Panc1 (cell line): Measurements from ENCODE around the gene PROKR1.
"Not testable (repeated sequence)": the region's sequence is repeated elsewhere in the genome, so short reads cannot be mapped to it uniquely, and the experiment has no call there.

Experiments
- CTCF ChIP-seq: fragments of 450-650 bp; IDR thresholded peaks from 2 replicates; pipeline ENCODE4 v1.5.1; 2017; ENCODE audit warnings: mild to moderate bottlenecking
- TCF7L2 ChIP-seq: IDR thresholded peaks from 2 replicates; pipeline ENCODE4 v1.6.1; 2011; ENCODE audit warnings: mild to moderate bottlenecking, low read depth, low read length, inconsistent platforms

GRCh38 chr2:68595493-68595785, 47.9 kb upstream of the PROKR1 start:
- TF ChIP-seq CTCF = peak; percentile 53
- TF ChIP-seq TCF7L2 = not testable (repeated sequence)
